K562 (cell line): ENCODE measurements around the gene ZMYND12. TPM values are rescaled to one million over a fixed set of nuclear protein-coding genes. Genes with fewer than 3 reads are reported as not detected.

ENCODE experiments used
- ATAC-seq: fragments of 200-7000 bp; cut with Tn5 transposase; 3 replicates; pipeline ENCODE4 v1.9.1; 2020; ENCODE audit warnings: moderate library complexity
- BruUV-seq: library from RNA; stranded (reverse); fragments of 400-500 nt; replicated peaks from 2 replicates; lab custom pipeline; 2021; lab: Mats Ljungman, UMichigan
- CTCF ChIA-PET: fragments of 300-600 bp; formaldehyde crosslinking; extraction: SDS; loops from one replicate; lab custom pipeline; 2021; ENCODE audit warnings: low intra/inter-chr PET ratio; lab: Yijun Ruan, JAX
- POLR2A ChIA-PET: fragments of 300-600, 350-650 bp; sonication (Branson Sonifier 250); formaldehyde crosslinking; extraction: SDS; loops from one replicate; lab custom pipeline; 2021; ENCODE audit warnings: antibody characterized with exemption, inconsistent platforms; lab: Yijun Ruan, JAX
- DNase-seq, 4 experiments: peaks; one replicate each; pipeline versions ENCODE4 v3.0.0 to v3.0.0-alpha.2; 2011 to 2018; ENCODE audit warnings: low spot score in 3 of 4, mixed read lengths in 3 of 4; ENCODE audit errors: extremely low read depth in 1 of 4
- FAIRE-seq: peaks from 2 replicates; lab custom pipeline; 2011; peaks lifted over from hg19 to GRCh38; lab: Jason Lieb, UNC
- H2AFZ ChIP-seq: 2 replicates; pipeline ENCODE4 v1.6.0; 2011; ENCODE audit warnings: low read depth, low read length, control low read depth, inconsistent platforms
- H3K27ac ChIP-seq: fragments of 200-600 bp; 3 replicates; pipeline ENCODE4 v1.8.0; 2011; ENCODE audit warnings: low read depth, mild to moderate bottlenecking, control low read depth, inconsistent platforms, low read length, moderate library complexity, mixed read lengths; ENCODE audit errors: extremely low read depth
- H3K27me3 ChIP-seq, 2 experiments: fragments of 300-600 bp in 1 of 2; 2 replicates in 1 of 2; 3 replicates in 1 of 2; pipeline versions ENCODE4 v1.6.0 to v1.8.0; 2011; ENCODE audit warnings: inconsistent platforms in 2 of 2, low read length in 2 of 2, mild to moderate bottlenecking in 1 of 2, mixed read lengths in 1 of 2, moderate library complexity in 1 of 2; ENCODE audit not compliant: control insufficient read depth in 2 of 2, insufficient read depth in 2 of 2
- H3K36me3 ChIP-seq: fragments of 300-600 bp; 3 replicates; pipeline ENCODE4 v1.8.0; 2011; ENCODE audit warnings: mild to moderate bottlenecking, low read length, inconsistent platforms; ENCODE audit not compliant: control insufficient read depth, insufficient read depth
- H3K4me1 ChIP-seq, 2 experiments: fragments of 200-600 bp in 1 of 2; replicated peaks in 1 of 2; 2 replicates in 1 of 2; 3 replicates in 1 of 2; pipeline versions ENCODE4 v1.5.1 to v1.8.0; 2011; ENCODE audit warnings: inconsistent platforms in 2 of 2, low read length in 2 of 2, mild to moderate bottlenecking in 1 of 2, mixed read lengths in 1 of 2, moderate library complexity in 1 of 2; ENCODE audit not compliant: control insufficient read depth in 2 of 2, insufficient read depth in 2 of 2
- H3K4me2 ChIP-seq: 2 replicates; pipeline ENCODE4 v1.6.1; 2011; ENCODE audit warnings: low read length, control low read depth, inconsistent platforms, mixed read lengths; ENCODE audit not compliant: insufficient read depth
- H3K4me3 ChIP-seq: fragments of 200-600 bp; sonication (generic), shearing (Covaris generic); 2 replicates; pipeline ENCODE4 v1.5.1; 2016; ENCODE audit warnings: control low read depth, inconsistent platforms
- H3K79me2 ChIP-seq: fragments of 200-600 bp; 3 replicates; pipeline ENCODE4 v1.8.0; 2011; ENCODE audit warnings: low read length, inconsistent platforms; ENCODE audit not compliant: control insufficient read depth, insufficient read depth
- H3K9ac ChIP-seq, 2 experiments: 2 replicates each; pipeline versions ENCODE4 v1.6.0 to v1.6.1; 2011; ENCODE audit warnings: low read depth in 2 of 2, low read length in 2 of 2, control low read depth in 1 of 2, inconsistent platforms in 1 of 2, mild to moderate bottlenecking in 1 of 2, mixed read lengths in 1 of 2; ENCODE audit not compliant: insufficient read depth in 1 of 2
- H3K9me1 ChIP-seq: one replicate; pipeline ENCODE4 v1.6.0; 2011; ENCODE audit warnings: inconsistent platforms, mild to moderate bottlenecking, low read length, moderate library complexity; ENCODE audit not compliant: control insufficient read depth, insufficient read depth
- H3K9me3 ChIP-seq: replicated peaks from 2 replicates; pipeline ENCODE4 v1.5.1; 2011; ENCODE audit warnings: low read depth, low read length, inconsistent platforms; ENCODE audit not compliant: control insufficient read depth, insufficient read depth
- H4K20me1 ChIP-seq: replicated peaks from 2 replicates; pipeline ENCODE4 v1.6.1; 2011; ENCODE audit warnings: low read length, inconsistent platforms, mixed read lengths; ENCODE audit not compliant: control insufficient read depth, insufficient read depth
- ARNT ChIP-seq, 2 experiments: fragments of 450-650 bp; IDR thresholded peaks; 2 replicates each; pipeline ENCODE4 v1.6.1; 2016; ENCODE audit warnings: mild to moderate bottlenecking in 1 of 2
- DNMT1 ChIP-seq: fragments of 450-650 bp; IDR thresholded peaks from 2 replicates; pipeline ENCODE4 v1.6.1; 2016; ENCODE audit warnings: antibody characterized with exemption, mild to moderate bottlenecking
- IFI16 ChIP-seq: fragments of 250-450 bp; sonication (Bioruptor Pico); IDR thresholded peaks from 2 replicates; pipeline ENCODE4 v2.1.2; 2022; ENCODE audit warnings: mild to moderate bottlenecking, inconsistent platforms
- POLR2H ChIP-seq: IDR thresholded peaks from 2 replicates; pipeline ENCODE4 v1.6.1; 2016; ENCODE audit warnings: missing genetic modification characterization, low read depth, mild to moderate bottlenecking, control low read depth, missing compliant biosample characterization, moderate library complexity
- PYGO2 ChIP-seq: fragments of 450-650 bp; IDR thresholded peaks from 2 replicates; pipeline ENCODE4 v1.6.1; 2016; ENCODE audit warnings: mild to moderate bottlenecking, missing genetic modification characterization, moderate library complexity, missing compliant biosample characterization
- SMAD3 ChIP-seq: fragments of 450-650 bp; formaldehyde crosslinking; conservative IDR thresholded peaks from 2 replicates; pipeline ENCODE4 v1.4.0; 2020; ENCODE audit warnings: mild to moderate bottlenecking
- STAT5B ChIP-seq: fragments of 250-450 bp; sonication (Bioruptor Pico); IDR thresholded peaks from 2 replicates; pipeline ENCODE4 v1.8.0; 2021; ENCODE audit warnings: mild to moderate bottlenecking, inconsistent platforms
- XRCC5 ChIP-seq: fragments of 200-400 bp; formaldehyde crosslinking; IDR thresholded peaks from 2 replicates; pipeline ENCODE4 v1.6.1; 2017; ENCODE audit warnings: low read depth, mild to moderate bottlenecking, low read length
- ZNF143 ChIP-seq: sonication (generic); formaldehyde crosslinking; IDR thresholded peaks from 2 replicates; pipeline ENCODE4 v1.9.0; 2022; ENCODE audit warnings: mild to moderate bottlenecking, missing genetic modification reagents
- ZNF174 ChIP-seq: fragments of 250-450 bp; sonication (Bioruptor Pico); IDR thresholded peaks from 2 replicates; pipeline ENCODE4 v1.4.0; 2020; ENCODE audit warnings: mild to moderate bottlenecking
- ZNF23 ChIP-seq: fragments of 250-450 bp; sonication (Bioruptor Pico); IDR thresholded peaks from 2 replicates; pipeline ENCODE4 v1.4.0; 2020; ENCODE audit warnings: mild to moderate bottlenecking
- ZNF277 ChIP-seq: fragments of 250-450 bp; sonication (Bioruptor Pico); IDR thresholded peaks from 2 replicates; pipeline ENCODE4 v1.8.0; 2022; ENCODE audit warnings: inconsistent platforms, mild to moderate bottlenecking, moderate library complexity, borderline replicate concordance
- ZNF696 ChIP-seq: fragments of 250-450 bp; sonication (Bioruptor Pico); conservative IDR thresholded peaks from 2 replicates; pipeline ENCODE4 v1.4.0; 2020; ENCODE audit warnings: mild to moderate bottlenecking, moderate library complexity
- WGBS: fragments of 100-300 bp; shearing (Covaris generic); methylation state at CpG from one replicate; pipeline ENCODE4 v1.1.6; 2016; ENCODE audit warnings: low coverage, mixed read lengths; ENCODE audit not compliant: insufficient coverage; ENCODE audit errors: missing lambda C conversion rate; 5-methylcytosine and 5-hydroxymethylcytosine counted together
- in situ Hi-C: fragments of 300-500 bp; cut with MboI; formaldehyde crosslinking; loops from 4 replicates; pipeline ENCODE4 v1.15.0; 2018; ENCODE audit warnings: inconsistent platforms, mixed read lengths
- intact Hi-C: fragments of 100-400 bp; cut with micrococcal nuclease; formaldehyde crosslinking; loops from 2 replicates; pipeline ENCODE4 v1.14.2; 2022
- polyA plus RNA-seq, 8 experiments: library from polyadenylated mRNA; depleted of rRNA in 4 of 8; stranded (reverse) in 5 of 8; unstranded in 3 of 8; fragments of >200 nt; fragmentation: Nextera tagmentation in 2 of 8; fragmentation: Illumina TruSeq in 1 of 8; extraction: Ambion mirVana in 2 of 8; extraction: Trizol in 1 of 8; gene quantifications; 2 replicates each; pipeline versions ENCODE4 v1.2.1 to v1.2.3, GENCODE V29; 2011 to 2014; ENCODE audit warnings: inconsistent platforms in 1 of 8, missing spikeins in 1 of 8
- total RNA-seq, 7 experiments: library from RNA; depleted of rRNA in 6 of 7; stranded (reverse); fragments of >200 nt in 6 of 7; fragmentation: Illumina TruSeq in 2 of 7; extraction: Trizol in 2 of 7; gene quantifications; 2 replicates each; pipeline versions ENCODE4 v1.2.1 to v1.2.3, GENCODE V29; 2011 to 2021; ENCODE audit warnings: low replicate concordance in 1 of 7
- TF ChIP-seq, protein P1 (sequence below), 2 experiments: IDR thresholded peaks; 2 replicates each; pipeline ENCODE4 v1.6.1; 2012; ENCODE audit warnings: improper control_type of control experiment in 2 of 2, low read depth in 2 of 2, low read length in 2 of 2, borderline replicate concordance in 1 of 2
- TF ChIP-seq, protein P2 (sequence below): fragments of 200-800 bp; sonication (Bioruptor generic); IDR thresholded peaks from 2 replicates; pipeline ENCODE4 v1.6.1; 2017; ENCODE audit warnings: missing genetic modification characterization, missing compliant biosample characterization

The ZMYND12 gene
- total and polyA plus RNA-seq, 9 of the 15 experiments (the other 6 are each of a cell fraction or from before 2014, with no cell fraction given) = not detected

DNA sequence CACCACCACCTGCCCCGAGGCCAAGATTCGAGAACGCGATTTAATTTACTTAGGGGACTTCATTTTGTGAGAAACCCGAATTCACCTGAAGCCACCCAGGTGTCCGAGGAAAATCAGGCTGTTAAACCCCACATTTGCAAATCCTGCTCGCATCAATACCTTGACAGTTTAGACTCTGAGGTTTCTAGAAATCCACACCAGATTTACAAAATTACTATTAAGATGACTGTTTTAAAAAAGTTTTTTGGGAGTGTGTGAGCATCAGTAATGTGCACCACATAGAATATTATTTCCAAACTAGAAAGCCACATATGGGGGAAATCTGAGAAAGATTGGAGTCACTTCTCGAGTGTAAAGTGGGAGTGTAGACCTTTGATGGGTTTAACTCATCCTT is 74.5 kb downstream of the ZMYND12 start:
- peaks cover 0 to 11% of the 10 kb centered on the region in 2 experiments; a peak in 2 of 5 replicates for H3K4me1 ChIP-seq
- in situ Hi-C loops (no loop called here), intact Hi-C loops (no loop called here)
- POLR2A ChIA-PET = interaction anchor here (0.6 kb wide), 1 partner anchor 269 kb away, joined by 4 read pairs; no protein-coding TSS in a partner anchor
- no peak overlapping the region for H3K27ac ChIP-seq
- H3K27me3 ChIP-seq = peaks cover 35 to 43% of the 10 kb centered on the region in 2 experiments
- H4K20me1 ChIP-seq = no peaks in the 10 kb centered on the region
- CTCF ChIA-PET = no interaction called here
- BruUV-seq = no TSS peak
- H3K79me2 ChIP-seq = no peaks in the 10 kb centered on the region
- ATAC-seq = no peak
- no peak overlapping the region for H3K4me3 ChIP-seq
- FAIRE-seq = no peak
- no peak overlapping the region for H3K9ac ChIP-seq
- no peaks in the 10 kb centered on the region for H3K9me3 ChIP-seq
- no peaks in the 10 kb centered on the region for H3K9me1 ChIP-seq
- DNase-seq = no peak
- no peak overlapping the region for H2AFZ ChIP-seq
- no peak for TF ChIP-seq ZNF23
- TF ChIP-seq, protein P1, sequence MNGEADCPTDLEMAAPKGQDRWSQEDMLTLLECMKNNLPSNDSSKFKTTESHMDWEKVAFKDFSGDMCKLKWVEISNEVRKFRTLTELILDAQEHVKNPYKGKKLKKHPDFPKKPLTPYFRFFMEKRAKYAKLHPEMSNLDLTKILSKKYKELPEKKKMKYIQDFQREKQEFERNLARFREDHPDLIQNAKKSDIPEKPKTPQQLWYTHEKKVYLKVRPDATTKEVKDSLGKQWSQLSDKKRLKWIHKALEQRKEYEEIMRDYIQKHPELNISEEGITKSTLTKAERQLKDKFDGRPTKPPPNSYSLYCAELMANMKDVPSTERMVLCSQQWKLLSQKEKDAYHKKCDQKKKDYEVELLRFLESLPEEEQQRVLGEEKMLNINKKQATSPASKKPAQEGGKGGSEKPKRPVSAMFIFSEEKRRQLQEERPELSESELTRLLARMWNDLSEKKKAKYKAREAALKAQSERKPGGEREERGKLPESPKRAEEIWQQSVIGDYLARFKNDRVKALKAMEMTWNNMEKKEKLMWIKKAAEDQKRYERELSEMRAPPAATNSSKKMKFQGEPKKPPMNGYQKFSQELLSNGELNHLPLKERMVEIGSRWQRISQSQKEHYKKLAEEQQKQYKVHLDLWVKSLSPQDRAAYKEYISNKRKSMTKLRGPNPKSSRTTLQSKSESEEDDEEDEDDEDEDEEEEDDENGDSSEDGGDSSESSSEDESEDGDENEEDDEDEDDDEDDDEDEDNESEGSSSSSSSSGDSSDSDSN (IDR thresholded peaks at IDR 0.05; ENCODE audit: borderline replicate concordance in 1 of 2, low read depth in 2 of 2, low read length in 2 of 2) = no peak
- TF ChIP-seq DNMT1 = no peak
- TF ChIP-seq, protein P2, sequence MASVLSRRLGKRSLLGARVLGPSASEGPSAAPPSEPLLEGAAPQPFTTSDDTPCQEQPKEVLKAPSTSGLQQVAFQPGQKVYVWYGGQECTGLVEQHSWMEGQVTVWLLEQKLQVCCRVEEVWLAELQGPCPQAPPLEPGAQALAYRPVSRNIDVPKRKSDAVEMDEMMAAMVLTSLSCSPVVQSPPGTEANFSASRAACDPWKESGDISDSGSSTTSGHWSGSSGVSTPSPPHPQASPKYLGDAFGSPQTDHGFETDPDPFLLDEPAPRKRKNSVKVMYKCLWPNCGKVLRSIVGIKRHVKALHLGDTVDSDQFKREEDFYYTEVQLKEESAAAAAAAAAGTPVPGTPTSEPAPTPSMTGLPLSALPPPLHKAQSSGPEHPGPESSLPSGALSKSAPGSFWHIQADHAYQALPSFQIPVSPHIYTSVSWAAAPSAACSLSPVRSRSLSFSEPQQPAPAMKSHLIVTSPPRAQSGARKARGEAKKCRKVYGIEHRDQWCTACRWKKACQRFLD (CRISPR knock-in tag) = no peak
- TF ChIP-seq IFI16 = no peak
- TF ChIP-seq ZNF143 = no peak
- no peak for TF ChIP-seq POLR2H (tag)
- no peak for TF ChIP-seq SMAD3 (CRISPR knock-in tag)
- no peak for TF ChIP-seq STAT5B (CRISPR knock-in tag)
- TF ChIP-seq XRCC5 = no peak
- TF ChIP-seq ZNF174 (CRISPR knock-in tag) = no peak
- no peak for TF ChIP-seq PYGO2 (tag)
- TF ChIP-seq ZNF277 = no peak
- no peak for TF ChIP-seq ZNF696
- no peak for TF ChIP-seq ARNT (IDR thresholded peaks at IDR 0.05)
- TF ChIP-seq, all 486 proteins: peak for 0
- H3K36me3 ChIP-seq = no peaks in the 10 kb centered on the region
- WGBS = 10% methylated on average over 8 of the region's 8 CpGs
- H3K4me2 ChIP-seq = no peak overlapping the region
